ENCODE measurements around the gene MTFMT. TPM values are rescaled to one million over a fixed set of nuclear protein-coding genes. Genes with fewer than 3 reads are reported as not detected.

MTFMT gene
- total RNA-seq, 1 donor from 2014 or later: 30.3 TPM

DNA sequence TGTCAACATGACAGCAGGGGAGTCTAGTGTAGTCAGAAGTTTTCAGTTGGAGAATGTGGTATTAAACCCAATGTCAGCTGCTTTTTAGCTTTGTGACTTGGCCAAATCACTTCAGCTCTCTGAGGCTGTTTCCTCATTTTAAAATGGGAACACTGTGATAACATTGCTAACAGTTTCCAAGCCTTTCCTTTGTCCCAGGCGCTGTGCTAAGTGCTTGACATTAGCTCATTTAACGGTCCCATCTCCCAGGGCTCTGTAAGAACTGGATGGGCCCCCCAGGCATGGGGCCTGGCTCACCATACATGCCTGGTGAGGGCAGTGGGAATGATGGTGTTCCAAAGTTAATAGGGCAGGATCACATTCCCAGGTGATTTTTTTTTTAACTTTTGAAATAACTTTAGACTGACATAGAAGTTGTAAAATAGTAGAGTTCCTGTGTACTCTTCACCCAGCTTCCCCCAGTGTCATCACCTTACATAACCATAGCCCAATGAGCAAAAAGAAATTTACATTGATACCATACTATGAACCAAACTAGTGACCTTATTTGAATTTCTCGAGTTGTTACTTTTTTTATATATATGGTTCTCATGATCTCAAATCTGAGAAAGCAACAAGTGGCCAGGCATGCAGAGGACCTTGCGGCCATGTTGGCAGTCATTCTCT, 30.6 kb upstream of the MTFMT start:
- H3K9ac ChIP-seq: no peak overlapping the region
- no peak overlapping the region for H3K27ac ChIP-seq
- Mint-ChIP-seq H3K27me3 (ENCODE audit: insufficient read depth, low read depth) (peaks cover 4% of the 10 kb centered on the region), H3K4me1 (peaks cover 17% of the 10 kb centered on the region), H3K27ac (no peak overlapping the region), H3K36me3 (no peaks in the 10 kb centered on the region), H3K9me3 (peaks cover 4% of the 10 kb centered on the region), H3K4me3 (no peak overlapping the region)
- H3K9me3 ChIP-seq (ENCODE audit: low read depth): no peaks in the 10 kb centered on the region
- H4K20me1 ChIP-seq (ENCODE audit: low read depth): peaks cover 1% of the 10 kb centered on the region
- peaks cover under 1% of the 10 kb centered on the region for H3K4me1 ChIP-seq
- H3K4me3 ChIP-seq: no peak overlapping the region
- H3K4me2 ChIP-seq: no peak overlapping the region
- H3K79me2 ChIP-seq (ENCODE audit: low read depth): no peaks in the 10 kb centered on the region
- TF ChIP-seq EZH2phosphoT487 (IDR thresholded peaks at IDR 0.05): no peak
- no peak for TF ChIP-seq EZH2 (IDR thresholded peaks at IDR 0.05)
- TF ChIP-seq, protein P1, sequence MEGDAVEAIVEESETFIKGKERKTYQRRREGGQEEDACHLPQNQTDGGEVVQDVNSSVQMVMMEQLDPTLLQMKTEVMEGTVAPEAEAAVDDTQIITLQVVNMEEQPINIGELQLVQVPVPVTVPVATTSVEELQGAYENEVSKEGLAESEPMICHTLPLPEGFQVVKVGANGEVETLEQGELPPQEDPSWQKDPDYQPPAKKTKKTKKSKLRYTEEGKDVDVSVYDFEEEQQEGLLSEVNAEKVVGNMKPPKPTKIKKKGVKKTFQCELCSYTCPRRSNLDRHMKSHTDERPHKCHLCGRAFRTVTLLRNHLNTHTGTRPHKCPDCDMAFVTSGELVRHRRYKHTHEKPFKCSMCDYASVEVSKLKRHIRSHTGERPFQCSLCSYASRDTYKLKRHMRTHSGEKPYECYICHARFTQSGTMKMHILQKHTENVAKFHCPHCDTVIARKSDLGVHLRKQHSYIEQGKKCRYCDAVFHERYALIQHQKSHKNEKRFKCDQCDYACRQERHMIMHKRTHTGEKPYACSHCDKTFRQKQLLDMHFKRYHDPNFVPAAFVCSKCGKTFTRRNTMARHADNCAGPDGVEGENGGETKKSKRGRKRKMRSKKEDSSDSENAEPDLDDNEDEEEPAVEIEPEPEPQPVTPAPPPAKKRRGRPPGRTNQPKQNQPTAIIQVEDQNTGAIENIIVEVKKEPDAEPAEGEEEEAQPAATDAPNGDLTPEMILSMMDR (IDR thresholded peaks at IDR 0.05): no peak
- H3K27me3 ChIP-seq: no peaks in the 10 kb centered on the region
- no peak for DNase-seq (ENCODE audit: low spot score)
- H3F3A ChIP-seq (ENCODE audit: low read depth): peaks cover 2% of the 10 kb centered on the region
- no peak overlapping the region for H2AFZ ChIP-seq (replicated peaks)
- H3K36me3 ChIP-seq: no peaks in the 10 kb centered on the region

DNA sequence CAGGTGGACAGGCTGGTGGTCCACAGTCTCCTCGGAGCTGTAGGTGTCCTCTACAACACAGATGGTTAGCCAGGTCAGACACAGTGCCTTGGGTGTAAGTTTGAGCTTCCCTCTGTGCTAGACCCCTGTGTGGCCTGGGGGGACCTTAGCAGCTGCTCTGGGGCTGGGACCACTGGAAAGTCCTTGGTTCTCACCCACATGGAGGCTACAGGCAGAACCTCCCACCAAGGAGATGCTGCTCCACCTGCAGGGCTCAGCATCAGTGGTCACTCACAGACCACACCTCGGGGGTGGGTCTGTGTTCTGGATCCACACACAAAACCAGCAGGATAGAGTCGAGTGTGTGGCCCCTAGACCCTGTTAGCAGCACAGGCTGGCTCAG, 29.9 kb upstream of the MTFMT start:
- no peak overlapping the region for H3K9ac ChIP-seq
- DNase-seq (ENCODE audit: low spot score): no peak
- peaks cover 8% of the 10 kb centered on the region for H4K20me1 ChIP-seq (ENCODE audit: low read depth)
- no peaks in the 10 kb centered on the region for H3K4me1 ChIP-seq
- TF ChIP-seq EZH2phosphoT487 (IDR thresholded peaks at IDR 0.05) (no peak), EZH2 (IDR thresholded peaks at IDR 0.05) (no peak)
- TF ChIP-seq, protein P1 (IDR thresholded peaks at IDR 0.05): no peak
- H2AFZ ChIP-seq (replicated peaks): no peak overlapping the region
- H3K9me3 Mint-ChIP-seq: peaks cover 4% of the 10 kb centered on the region
- peaks cover 4% of the 10 kb centered on the region for H3K27me3 Mint-ChIP-seq (ENCODE audit: insufficient read depth, low read depth)
- H3K36me3 ChIP-seq: no peaks in the 10 kb centered on the region
- no peak overlapping the region for H3K4me2 ChIP-seq
- H3K9me3 ChIP-seq (ENCODE audit: low read depth): no peaks in the 10 kb centered on the region
- no peak overlapping the region for H3K27ac ChIP-seq
- H3K4me3 Mint-ChIP-seq: no peak overlapping the region
- H3K36me3 Mint-ChIP-seq: no peaks in the 10 kb centered on the region
- peaks cover 17% of the 10 kb centered on the region for H3K4me1 Mint-ChIP-seq
- no peak overlapping the region for H3K27ac Mint-ChIP-seq
- H3K4me3 ChIP-seq: no peak overlapping the region
- H3K27me3 ChIP-seq: no peaks in the 10 kb centered on the region
- no peaks in the 10 kb centered on the region for H3K79me2 ChIP-seq (ENCODE audit: low read depth)
- H3F3A ChIP-seq (ENCODE audit: low read depth): peaks cover 2% of the 10 kb centered on the region

DNA sequence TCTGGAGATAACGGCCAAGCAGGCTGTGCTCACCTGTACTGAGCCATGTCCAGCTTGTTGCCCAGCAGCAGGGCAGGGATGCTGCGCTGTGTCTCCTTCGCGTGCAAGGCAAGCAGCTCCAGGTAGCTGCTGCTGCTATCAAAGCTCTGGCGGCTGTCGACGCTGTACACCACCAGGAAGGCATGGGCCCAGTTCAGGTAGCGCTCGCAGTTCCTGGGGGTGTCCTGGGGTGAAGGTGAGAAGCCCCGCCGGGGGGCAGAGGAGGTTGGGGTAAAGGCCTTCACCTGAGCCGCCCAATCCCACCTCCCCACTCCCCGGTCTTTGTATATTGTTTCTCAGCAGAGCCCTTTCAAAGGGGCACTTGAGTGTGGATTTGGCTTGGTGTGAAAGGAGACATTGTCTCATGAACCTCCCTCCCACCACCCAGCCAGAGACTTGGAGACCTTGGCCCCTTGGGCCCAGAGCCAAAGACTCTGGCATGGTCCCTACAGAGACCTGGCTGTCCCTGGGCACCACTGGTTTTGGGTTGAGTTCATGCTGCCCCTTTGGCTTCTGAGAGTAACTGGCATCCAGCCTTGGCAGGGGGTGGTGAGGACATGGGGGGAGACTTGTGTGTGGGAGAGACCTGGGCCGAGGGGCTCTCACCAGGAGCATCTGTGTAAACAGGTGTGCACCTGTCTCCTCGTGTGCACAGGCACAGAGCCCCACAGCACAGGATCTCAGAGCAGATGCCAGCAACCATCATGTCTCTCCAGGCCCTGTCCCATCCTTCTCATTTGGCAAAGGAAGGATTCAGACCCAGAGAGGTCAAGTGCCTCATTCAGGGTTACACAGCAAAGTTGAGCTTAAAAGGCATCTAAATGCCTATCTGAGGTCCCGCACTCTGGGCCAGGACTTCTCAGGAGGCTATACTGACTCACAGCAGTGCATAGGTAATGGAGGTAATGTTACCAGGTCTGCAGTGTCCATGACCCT, 29.2 kb upstream of the MTFMT start:
- Histone ChIP-seq H3K9ac (no peak overlapping the region), H4K20me1 (ENCODE audit: low read depth) (peaks cover 8% of the 10 kb centered on the region), H3K27me3 (no peaks in the 10 kb centered on the region), H3K4me2 (no peak overlapping the region), H3K4me1 (no peaks in the 10 kb centered on the region), H3K36me3 (no peaks in the 10 kb centered on the region), H3K27ac (no peak overlapping the region), H2AFZ (replicated peaks) (no peak overlapping the region), H3F3A (ENCODE audit: low read depth) (peaks cover 2% of the 10 kb centered on the region), H3K9me3 (ENCODE audit: low read depth) (no peaks in the 10 kb centered on the region), H3K4me3 (no peak overlapping the region), H3K79me2 (ENCODE audit: low read depth) (no peaks in the 10 kb centered on the region)
- TF ChIP-seq, protein P1 (IDR thresholded peaks at IDR 0.05): no peak
- no peak for TF ChIP-seq EZH2 (IDR thresholded peaks at IDR 0.05)
- no peak for TF ChIP-seq EZH2phosphoT487 (IDR thresholded peaks at IDR 0.05)
- peaks cover 4% of the 10 kb centered on the region for H3K9me3 Mint-ChIP-seq
- H3K27me3 Mint-ChIP-seq (ENCODE audit: insufficient read depth, low read depth): peaks cover 4% of the 10 kb centered on the region
- H3K27ac Mint-ChIP-seq: no peak overlapping the region
- peaks cover 17% of the 10 kb centered on the region for H3K4me1 Mint-ChIP-seq
- no peak for DNase-seq (ENCODE audit: low spot score)
- H3K4me3 Mint-ChIP-seq: no peak overlapping the region
- H3K36me3 Mint-ChIP-seq: no peaks in the 10 kb centered on the region
